Natural killer cell (primary cell): ENCODE data around the gene ARAP3. TPM values are rescaled to one million over a fixed set of nuclear protein-coding genes. Genes with fewer than 3 reads are reported as not detected.

Source experiments
- ATAC-seq, 3 donors: fragments of 150-1000 bp in 2 of 3; fragments of 200-7000 bp in 1 of 3; cut with Tn5 transposase; 1 replicate in 1 of 3; 2 replicates in 2 of 3; pipeline ENCODE4 v1.10.0; 2021; ENCODE audit warnings: mild to moderate bottlenecking in 2 of 3, moderate library complexity in 2 of 3
- DNase-seq, 2 donors: peaks; one replicate each; pipeline versions ENCODE4 v3.0.0 to v3.0.0-alpha.2; 2013 to 2021; ENCODE audit warnings: mixed read lengths in 1 of 2
- H3K27ac ChIP-seq: one replicate; pipeline ENCODE4 v1.5.1; 2013; ENCODE audit warnings: mild to moderate bottlenecking, low read length
- H3K27me3 ChIP-seq: one replicate; pipeline ENCODE4 v1.6.1; 2013; ENCODE audit warnings: low read length; ENCODE audit not compliant: control insufficient read depth, insufficient read depth
- H3K36me3 ChIP-seq: one replicate; pipeline ENCODE4 v1.6.1; 2013; ENCODE audit warnings: low read length; ENCODE audit not compliant: control insufficient read depth, insufficient read depth
- H3K4me1 ChIP-seq: one replicate; pipeline ENCODE4 v1.6.1; 2013; ENCODE audit warnings: low read length; ENCODE audit not compliant: control insufficient read depth, insufficient read depth
- H3K4me3 ChIP-seq: one replicate; pipeline ENCODE4 v1.5.1; 2013; ENCODE audit warnings: low read length
- H3K9me3 ChIP-seq: one replicate; pipeline ENCODE4 v1.6.1; 2013; ENCODE audit warnings: low read length; ENCODE audit not compliant: control insufficient read depth, insufficient read depth
- H3K27ac Mint-ChIP-seq, 2 donors: one replicate each; pipeline ENCODE4 v1.8.0; 2022; ENCODE audit warnings: mild to moderate bottlenecking in 2 of 2, mixed read lengths in 2 of 2, moderate library complexity in 1 of 2
- H3K27me3 Mint-ChIP-seq, 2 donors: one replicate each; pipeline ENCODE4 v1.8.0; 2022; ENCODE audit warnings: low read depth in 2 of 2, mixed read lengths in 2 of 2
- H3K36me3 Mint-ChIP-seq: one replicate; pipeline ENCODE4 v1.8.0; 2022; ENCODE audit warnings: mixed read lengths
- H3K4me1 Mint-ChIP-seq, 2 donors: one replicate each; pipeline ENCODE4 v1.8.0; 2022; ENCODE audit warnings: mixed read lengths in 2 of 2
- H3K4me3 Mint-ChIP-seq: one replicate; pipeline ENCODE4 v1.8.0; 2022; ENCODE audit warnings: mild to moderate bottlenecking, moderate library complexity, mixed read lengths
- H3K9me3 Mint-ChIP-seq, 2 donors: one replicate each; pipeline ENCODE4 v1.8.0; 2022; ENCODE audit warnings: mixed read lengths in 2 of 2
- WGBS: methylation state at CpG from one replicate; pipeline ENCODE4 v1.1.7; 2013; ENCODE audit warnings: missing lambda C conversion rate; ENCODE audit not compliant: insufficient coverage; 5-methylcytosine and 5-hydroxymethylcytosine counted together
- intact Hi-C: fragments of 100-400 bp; cut with micrococcal nuclease; formaldehyde crosslinking; loops from one replicate; pipeline ENCODE4 v1.14.2; 2022
- total RNA-seq, 4 donors: library from RNA; stranded (reverse); fragments of 120-200 nt in 1 of 4; gene quantifications; one replicate each; pipeline versions ENCODE4 v1.2.3 to v1.2.4, GENCODE V29; 2013 to 2022
- TF ChIP-seq, protein P1 (sequence below): fragments of 200-600 bp; IDR thresholded peaks from one replicate; pipeline ENCODE4 v1.8.0; 2022; ENCODE audit warnings: antibody characterized with exemption

ARAP3 gene
- total RNA-seq, 3 donors from 2014 or later (not counting 1 experiment from before 2014, with no cell fraction given) = 13.9 to 25.2 (median 19.6) TPM

DNA sequence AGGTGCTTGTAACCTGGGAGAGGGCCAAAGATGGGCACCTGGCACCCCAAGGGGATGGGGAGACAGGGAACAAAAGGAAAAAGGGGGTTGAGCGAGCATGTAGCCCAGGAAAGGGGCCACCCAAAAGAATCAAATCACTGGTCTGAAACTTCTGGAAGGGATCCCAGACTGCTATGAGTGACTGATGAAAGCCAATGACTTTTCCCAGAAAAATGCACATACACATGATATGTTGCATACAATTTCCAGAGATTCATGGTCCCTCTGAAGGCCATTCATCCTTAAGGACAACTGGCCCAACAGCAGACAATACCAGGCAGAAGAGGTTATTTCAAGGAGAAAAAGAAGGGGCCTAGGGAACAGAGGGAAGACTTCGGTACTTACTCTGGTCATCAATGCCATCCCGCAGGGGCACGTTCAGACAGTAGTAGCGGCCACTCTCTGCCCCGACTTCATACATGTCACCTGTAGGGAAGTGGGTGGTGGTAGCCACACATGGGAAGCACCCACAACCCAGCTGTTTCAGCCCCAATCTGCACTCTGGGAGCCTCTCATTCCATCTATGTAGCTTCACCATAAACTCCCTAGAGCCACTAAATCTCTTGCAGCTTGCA, 53.7 kb downstream of the ARAP3 start:
- H3K4me1 Mint-ChIP-seq = no peaks in the 10 kb centered on the region
- peaks cover 61% of the 10 kb centered on the region for H3K36me3 ChIP-seq
- H3K27me3 ChIP-seq = no peaks in the 10 kb centered on the region
- no peak overlapping the region for H3K27ac Mint-ChIP-seq
- no peak for ATAC-seq
- H3K4me3 ChIP-seq = no peak overlapping the region
- H3K27me3 Mint-ChIP-seq = no peaks in the 10 kb centered on the region
- peaks cover 4% of the 10 kb centered on the region for H3K4me1 ChIP-seq
- H3K9me3 ChIP-seq = no peaks in the 10 kb centered on the region
- DNase-seq = no peak
- H3K36me3 Mint-ChIP-seq = peaks cover 34% of the 10 kb centered on the region
- no peak overlapping the region for H3K27ac ChIP-seq
- H3K4me3 Mint-ChIP-seq = no peak overlapping the region
- TF ChIP-seq, protein P1, sequence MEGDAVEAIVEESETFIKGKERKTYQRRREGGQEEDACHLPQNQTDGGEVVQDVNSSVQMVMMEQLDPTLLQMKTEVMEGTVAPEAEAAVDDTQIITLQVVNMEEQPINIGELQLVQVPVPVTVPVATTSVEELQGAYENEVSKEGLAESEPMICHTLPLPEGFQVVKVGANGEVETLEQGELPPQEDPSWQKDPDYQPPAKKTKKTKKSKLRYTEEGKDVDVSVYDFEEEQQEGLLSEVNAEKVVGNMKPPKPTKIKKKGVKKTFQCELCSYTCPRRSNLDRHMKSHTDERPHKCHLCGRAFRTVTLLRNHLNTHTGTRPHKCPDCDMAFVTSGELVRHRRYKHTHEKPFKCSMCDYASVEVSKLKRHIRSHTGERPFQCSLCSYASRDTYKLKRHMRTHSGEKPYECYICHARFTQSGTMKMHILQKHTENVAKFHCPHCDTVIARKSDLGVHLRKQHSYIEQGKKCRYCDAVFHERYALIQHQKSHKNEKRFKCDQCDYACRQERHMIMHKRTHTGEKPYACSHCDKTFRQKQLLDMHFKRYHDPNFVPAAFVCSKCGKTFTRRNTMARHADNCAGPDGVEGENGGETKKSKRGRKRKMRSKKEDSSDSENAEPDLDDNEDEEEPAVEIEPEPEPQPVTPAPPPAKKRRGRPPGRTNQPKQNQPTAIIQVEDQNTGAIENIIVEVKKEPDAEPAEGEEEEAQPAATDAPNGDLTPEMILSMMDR = no peak
- WGBS = 98% methylated on average over 6 of the region's 6 CpGs
- H3K9me3 Mint-ChIP-seq = no peaks in the 10 kb centered on the region
- intact Hi-C loops = no loop called here

GRCh38 chr5:141623611-141624010, 58.4 kb downstream of the ARAP3 start:
- H3K4me1 ChIP-seq = peaks cover 8% of the 10 kb centered on the region
- intact Hi-C loops = no loop called here

GRCh38 chr5:141623186-141623585, 58.8 kb downstream of the ARAP3 start:
- DNase-seq = no peak
- peaks cover 1 to 3% of the 10 kb centered on the region in 2 donors for H3K4me1 Mint-ChIP-seq
- TF ChIP-seq, protein P1 = no peak
- ATAC-seq = no peak
- H3K27me3 Mint-ChIP-seq = no peaks in the 10 kb centered on the region
- H3K4me3 Mint-ChIP-seq = no peak overlapping the region
- Histone ChIP-seq H3K27ac (no peak overlapping the region), H3K27me3 (no peaks in the 10 kb centered on the region), H3K4me1 (peaks cover 8% of the 10 kb centered on the region), H3K36me3 (peaks cover 54% of the 10 kb centered on the region), H3K9me3 (no peaks in the 10 kb centered on the region), H3K4me3 (no peak overlapping the region)
- H3K27ac Mint-ChIP-seq = no peak overlapping the region
- intact Hi-C loops = no loop called here
- peaks cover 49% of the 10 kb centered on the region for H3K36me3 Mint-ChIP-seq
- H3K9me3 Mint-ChIP-seq = no peaks in the 10 kb centered on the region

More at GRCh38 chr5:141623611-141624010, 58.4 kb downstream of the ARAP3 start:
- no peak overlapping the region for H3K27ac Mint-ChIP-seq
- Histone ChIP-seq H3K27me3 (no peaks in the 10 kb centered on the region), H3K9me3 (no peaks in the 10 kb centered on the region), H3K36me3 (peaks cover 58% of the 10 kb centered on the region), H3K27ac (no peak overlapping the region), H3K4me3 (no peak overlapping the region)
- H3K4me1 Mint-ChIP-seq = no peaks in the 10 kb centered on the region
- DNase-seq (no peak), ATAC-seq (no peak)
- H3K9me3 Mint-ChIP-seq = no peaks in the 10 kb centered on the region
- H3K36me3 Mint-ChIP-seq = peaks cover 47% of the 10 kb centered on the region
- TF ChIP-seq, protein P1 = no peak
- H3K27me3 Mint-ChIP-seq = no peaks in the 10 kb centered on the region
- no peak overlapping the region for H3K4me3 Mint-ChIP-seq
- WGBS = 87% methylated on average over 5 of the region's 5 CpGs
